DOHH2 (cell line): ENCODE measurements around the gene KLK7.

Experiments
- H3F3A ChIP-seq: fragments of 200-600 bp; sonication (generic), shearing (Covaris generic); 2 replicates; pipeline ENCODE4 v1.6.0; 2016; ENCODE audit warnings: antibody characterized with exemption, mild to moderate bottlenecking; ENCODE audit not compliant: control insufficient read depth, insufficient read depth
- H3K27ac ChIP-seq: fragments of 200-600 bp; sonication (generic); 2 replicates; pipeline ENCODE4 v1.5.1; 2014; ENCODE audit warnings: low read depth, mild to moderate bottlenecking, low read length, moderate library complexity
- H3K27me3 ChIP-seq: fragments of 200-600 bp; sonication (generic); 2 replicates; pipeline ENCODE4 v1.6.1; 2014; ENCODE audit warnings: mild to moderate bottlenecking, low read length, mixed read lengths; ENCODE audit not compliant: control insufficient read depth
- H3K36me3 ChIP-seq: fragments of 200-600 bp; sonication (generic); 2 replicates; pipeline ENCODE4 v1.6.1; 2014; ENCODE audit warnings: mild to moderate bottlenecking, low read length, moderate library complexity, mixed read lengths; ENCODE audit not compliant: control insufficient read depth
- H3K4me1 ChIP-seq: fragments of 200-600 bp; sonication (generic); 2 replicates; pipeline ENCODE4 v1.6.1; 2014; ENCODE audit warnings: mild to moderate bottlenecking, low read length, mixed read lengths; ENCODE audit not compliant: control insufficient read depth
- H3K4me2 ChIP-seq: fragments of 200-600 bp; sonication (generic); 2 replicates; pipeline ENCODE4 v1.6.0; 2014; ENCODE audit warnings: mild to moderate bottlenecking, low read length, moderate library complexity
- H3K4me3 ChIP-seq: fragments of 200-600 bp; sonication (generic); 2 replicates; pipeline ENCODE4 v1.5.1; 2014; ENCODE audit warnings: mild to moderate bottlenecking, low read length, mixed read lengths
- H3K79me2 ChIP-seq: fragments of 200-600 bp; sonication (generic); 2 replicates; pipeline ENCODE4 v1.6.1; 2014; ENCODE audit warnings: mild to moderate bottlenecking, low read length, mixed read lengths; ENCODE audit not compliant: control insufficient read depth
- H3K9me2 ChIP-seq: fragments of 200-600 bp; sonication (generic); replicated peaks from 2 replicates; pipeline ENCODE4 v1.6.1; 2014; ENCODE audit warnings: mild to moderate bottlenecking, low read length, mixed read lengths; ENCODE audit not compliant: control insufficient read depth
- H3K9me3 ChIP-seq: fragments of 200-600 bp; sonication (generic); 2 replicates; pipeline ENCODE4 v1.6.1; 2014; ENCODE audit warnings: antibody characterized with exemption, low read length, mixed read lengths; ENCODE audit not compliant: control insufficient read depth, insufficient read depth
- H4K20me1 ChIP-seq: fragments of 200-600 bp; sonication (generic); 2 replicates; pipeline ENCODE4 v1.6.0; 2014; ENCODE audit warnings: low read depth, mild to moderate bottlenecking, antibody characterized with exemption, low read length, moderate library complexity; ENCODE audit not compliant: control insufficient read depth, insufficient read depth
- EZH2phosphoT487 ChIP-seq: fragments of 200-600 bp; sonication (generic); IDR thresholded peaks from 2 replicates; pipeline ENCODE4 v1.6.1; 2017; ENCODE audit warnings: borderline replicate concordance, mild to moderate bottlenecking, antibody characterized with exemption, low read length, moderate library complexity, mixed read lengths
- TF ChIP-seq, protein P1 (sequence below): fragments of 200-600 bp; sonication (generic); IDR thresholded peaks from one replicate; pipeline ENCODE4 v1.5.1; 2014; ENCODE audit warnings: antibody characterized with exemption, mild to moderate bottlenecking, low read depth, low read length; ENCODE audit not compliant: poor library complexity, severe bottlenecking

The KLK7 gene

DNA sequence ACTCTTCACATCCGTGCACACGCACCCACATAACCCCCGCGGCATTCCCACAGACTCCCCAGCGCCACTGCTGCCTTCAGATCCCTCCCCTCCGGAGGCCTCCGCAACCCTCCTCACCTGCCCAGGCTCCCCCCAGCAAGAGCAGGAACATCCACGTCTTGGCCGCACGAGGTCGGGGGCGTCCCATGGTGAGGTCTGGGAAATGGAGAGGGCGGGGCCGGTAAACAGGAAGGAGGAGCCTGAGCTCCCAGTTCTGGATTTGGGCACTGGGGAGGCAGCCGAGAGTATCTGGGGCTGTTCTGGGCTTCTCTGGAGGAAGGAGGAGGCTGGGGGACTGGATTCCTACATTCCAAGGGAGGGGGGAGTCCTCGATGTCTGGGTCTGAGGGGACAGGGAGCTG lies 17.3 kb upstream of the KLK7 start:
- Histone ChIP-seq H3K27ac (no peak overlapping the region), H3K9me2 (no peaks in the 10 kb centered on the region), H3K36me3 (no peaks in the 10 kb centered on the region), H3K27me3 (no peaks in the 10 kb centered on the region), H4K20me1 (no peaks in the 10 kb centered on the region), H3K79me2 (no peaks in the 10 kb centered on the region), H3F3A (no peaks in the 10 kb centered on the region), H3K9me3 (no peaks in the 10 kb centered on the region), H3K4me3 (no peak overlapping the region), H3K4me2 (no peak overlapping the region), H3K4me1 (no peaks in the 10 kb centered on the region)
- TF ChIP-seq EZH2phosphoT487, result no peak
- TF ChIP-seq, protein P1, sequence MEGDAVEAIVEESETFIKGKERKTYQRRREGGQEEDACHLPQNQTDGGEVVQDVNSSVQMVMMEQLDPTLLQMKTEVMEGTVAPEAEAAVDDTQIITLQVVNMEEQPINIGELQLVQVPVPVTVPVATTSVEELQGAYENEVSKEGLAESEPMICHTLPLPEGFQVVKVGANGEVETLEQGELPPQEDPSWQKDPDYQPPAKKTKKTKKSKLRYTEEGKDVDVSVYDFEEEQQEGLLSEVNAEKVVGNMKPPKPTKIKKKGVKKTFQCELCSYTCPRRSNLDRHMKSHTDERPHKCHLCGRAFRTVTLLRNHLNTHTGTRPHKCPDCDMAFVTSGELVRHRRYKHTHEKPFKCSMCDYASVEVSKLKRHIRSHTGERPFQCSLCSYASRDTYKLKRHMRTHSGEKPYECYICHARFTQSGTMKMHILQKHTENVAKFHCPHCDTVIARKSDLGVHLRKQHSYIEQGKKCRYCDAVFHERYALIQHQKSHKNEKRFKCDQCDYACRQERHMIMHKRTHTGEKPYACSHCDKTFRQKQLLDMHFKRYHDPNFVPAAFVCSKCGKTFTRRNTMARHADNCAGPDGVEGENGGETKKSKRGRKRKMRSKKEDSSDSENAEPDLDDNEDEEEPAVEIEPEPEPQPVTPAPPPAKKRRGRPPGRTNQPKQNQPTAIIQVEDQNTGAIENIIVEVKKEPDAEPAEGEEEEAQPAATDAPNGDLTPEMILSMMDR, result no peak

DNA sequence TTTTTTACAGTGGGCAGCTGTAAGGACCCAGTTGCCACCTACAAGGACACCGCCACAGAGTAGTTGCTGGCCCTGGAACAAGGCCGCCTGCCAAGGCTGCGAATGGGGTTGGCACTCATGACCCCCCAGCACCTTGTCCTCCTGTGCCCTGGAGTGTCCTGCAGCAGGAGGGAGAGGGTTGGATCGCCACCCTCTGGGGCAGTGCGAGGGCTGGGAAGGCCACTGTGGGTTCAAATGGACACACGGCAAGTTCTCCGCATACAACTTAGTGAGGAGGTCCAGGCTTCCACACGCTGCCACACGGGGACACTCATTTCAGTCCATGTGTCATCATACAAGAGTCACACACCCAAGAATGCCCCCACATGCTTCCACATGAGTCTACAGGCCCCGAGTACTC lies 16.7 kb upstream of the KLK7 start:
- H3K4me1 ChIP-seq, result no peaks in the 10 kb centered on the region
- H3K4me3 ChIP-seq, result no peak overlapping the region
- no peaks in the 10 kb centered on the region for H3F3A ChIP-seq
- no peaks in the 10 kb centered on the region for H3K9me3 ChIP-seq
- no peak overlapping the region for H3K27ac ChIP-seq
- no peaks in the 10 kb centered on the region for H3K36me3 ChIP-seq
- no peaks in the 10 kb centered on the region for H3K27me3 ChIP-seq
- no peaks in the 10 kb centered on the region for H3K79me2 ChIP-seq
- H3K9me2 ChIP-seq, result no peaks in the 10 kb centered on the region
- H3K4me2 ChIP-seq, result no peak overlapping the region
- TF ChIP-seq, protein P1, result no peak
- TF ChIP-seq EZH2phosphoT487, result no peak
- H4K20me1 ChIP-seq, result no peaks in the 10 kb centered on the region

DNA sequence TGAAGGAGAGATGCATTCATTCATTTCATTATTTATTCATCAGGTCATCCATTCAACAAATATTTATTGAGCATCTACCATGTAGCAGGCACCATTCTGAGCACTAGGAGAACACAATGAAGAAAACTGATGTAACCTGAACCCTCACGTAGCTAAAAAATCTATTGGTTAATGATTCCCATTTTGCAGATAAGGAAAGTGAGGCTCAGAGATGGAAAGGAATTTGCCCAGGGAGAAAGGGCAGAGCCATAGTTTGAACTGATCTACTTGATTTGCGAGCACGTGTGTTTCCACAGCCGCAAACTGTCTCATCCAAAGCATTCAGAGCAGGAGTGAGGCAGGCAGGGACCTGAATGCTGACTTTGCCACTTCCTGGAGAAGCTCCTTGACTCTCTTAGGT lies 15.0 kb upstream of the KLK7 start:
- no peak for TF ChIP-seq EZH2phosphoT487
- TF ChIP-seq, protein P1, result no peak
- Histone ChIP-seq H3K4me1 (no peaks in the 10 kb centered on the region), H3K27ac (no peak overlapping the region), H3K27me3 (no peaks in the 10 kb centered on the region), H3K79me2 (no peaks in the 10 kb centered on the region), H3K9me2 (no peaks in the 10 kb centered on the region), H4K20me1 (no peaks in the 10 kb centered on the region), H3K4me3 (no peak overlapping the region), H3F3A (no peaks in the 10 kb centered on the region), H3K36me3 (no peaks in the 10 kb centered on the region), H3K4me2 (no peak overlapping the region), H3K9me3 (peaks cover 9% of the 10 kb centered on the region; the same call in 1 of the 2 replicates)

DNA sequence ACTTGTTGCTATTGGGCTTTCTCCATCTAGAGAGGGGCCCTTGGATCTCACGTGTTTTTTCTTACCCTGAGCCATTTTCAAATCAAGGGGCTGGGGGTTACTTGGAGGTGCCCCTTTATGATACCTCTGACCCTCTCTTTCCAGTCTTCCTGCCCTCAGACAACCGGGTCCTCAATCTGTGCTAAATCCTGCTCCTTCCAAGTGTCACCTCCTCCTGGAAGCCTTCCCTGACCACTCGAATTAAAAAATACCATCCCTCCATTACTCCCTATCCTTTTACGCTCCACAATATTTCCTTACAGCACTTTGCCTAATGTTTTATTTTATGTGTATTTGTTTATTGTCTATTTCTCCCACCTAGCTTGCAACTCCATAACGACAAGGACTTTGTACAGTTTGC lies 14.3 kb upstream of the KLK7 start:
- no peaks in the 10 kb centered on the region for H3K27me3 ChIP-seq

More for the DNA sequence above, 14.3 kb upstream of the KLK7 start:
- Histone ChIP-seq H3K36me3 (no peaks in the 10 kb centered on the region), H3K79me2 (no peaks in the 10 kb centered on the region), H3K4me3 (no peak overlapping the region), H4K20me1 (no peaks in the 10 kb centered on the region), H3F3A (no peaks in the 10 kb centered on the region), H3K9me2 (no peaks in the 10 kb centered on the region), H3K4me1 (no peaks in the 10 kb centered on the region), H3K27ac (no peak overlapping the region), H3K9me3 (peaks cover 9% of the 10 kb centered on the region; the same call in 1 of the 2 replicates), H3K4me2 (no peak overlapping the region)
- TF ChIP-seq EZH2phosphoT487, result no peak
- TF ChIP-seq, protein P1, result no peak
